ENCODE measurements around the gene RABL3.
A peak's percentile ranks its signal among the peaks of the same experiment; 100 is the strongest.

The RABL3 gene

DNA sequence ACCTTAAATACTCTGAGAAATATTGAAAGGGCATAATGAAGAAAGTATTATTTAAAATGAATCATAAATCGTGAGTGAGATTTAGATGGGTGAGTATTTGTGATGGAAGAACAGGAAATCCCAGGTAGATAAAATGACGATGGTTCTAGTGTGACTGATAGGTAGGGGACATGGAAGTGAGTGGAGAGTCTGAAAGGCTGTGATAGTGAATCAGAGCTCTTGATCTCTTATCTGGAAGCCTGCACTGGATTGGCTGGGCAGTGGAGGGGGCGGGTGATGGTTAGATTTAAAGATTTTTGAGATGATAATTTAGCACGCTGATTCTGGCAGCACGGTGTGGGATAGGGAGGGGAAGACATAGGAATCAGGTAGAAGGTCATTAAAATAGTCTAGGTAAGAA is 80.4 kb downstream of the RABL3 start:
- TF ChIP-seq ESRRG (CRISPR knock-in tag; IDR thresholded peaks at IDR 0.05) (no peak), OSR1 (CRISPR knock-in tag; IDR thresholded peaks at IDR 0.05) (no peak), ZNF565 (CRISPR knock-in tag; conservative IDR thresholded peaks at IDR 0.05; ENCODE audit: low read depth) (no peak), GLIS3 (CRISPR knock-in tag; IDR thresholded peaks at IDR 0.05) (no peak), ZNF8 (CRISPR knock-in tag; IDR thresholded peaks at IDR 0.05) (no peak), CREB5 (CRISPR knock-in tag; IDR thresholded peaks at IDR 0.05; ENCODE audit: low read depth) (no peak), ZC3H10 (CRISPR knock-in tag; IDR thresholded peaks at IDR 0.05) (no peak), ISL1 (CRISPR knock-in tag; IDR thresholded peaks at IDR 0.05) (no peak), PPARA (CRISPR knock-in tag; IDR thresholded peaks at IDR 0.05; ENCODE audit: borderline replicate concordance) (no peak), ZFP3 (CRISPR knock-in tag; IDR thresholded peaks at IDR 0.05) (no peak), RARB (CRISPR knock-in tag; IDR thresholded peaks at IDR 0.05) (no peak), ARNTL (CRISPR knock-in tag; IDR thresholded peaks at IDR 0.05; ENCODE audit: borderline replicate concordance, low read depth) (no peak), SNAI2 (CRISPR knock-in tag; IDR thresholded peaks at IDR 0.05) (no peak)
- TF ChIP-seq, protein P1, sequence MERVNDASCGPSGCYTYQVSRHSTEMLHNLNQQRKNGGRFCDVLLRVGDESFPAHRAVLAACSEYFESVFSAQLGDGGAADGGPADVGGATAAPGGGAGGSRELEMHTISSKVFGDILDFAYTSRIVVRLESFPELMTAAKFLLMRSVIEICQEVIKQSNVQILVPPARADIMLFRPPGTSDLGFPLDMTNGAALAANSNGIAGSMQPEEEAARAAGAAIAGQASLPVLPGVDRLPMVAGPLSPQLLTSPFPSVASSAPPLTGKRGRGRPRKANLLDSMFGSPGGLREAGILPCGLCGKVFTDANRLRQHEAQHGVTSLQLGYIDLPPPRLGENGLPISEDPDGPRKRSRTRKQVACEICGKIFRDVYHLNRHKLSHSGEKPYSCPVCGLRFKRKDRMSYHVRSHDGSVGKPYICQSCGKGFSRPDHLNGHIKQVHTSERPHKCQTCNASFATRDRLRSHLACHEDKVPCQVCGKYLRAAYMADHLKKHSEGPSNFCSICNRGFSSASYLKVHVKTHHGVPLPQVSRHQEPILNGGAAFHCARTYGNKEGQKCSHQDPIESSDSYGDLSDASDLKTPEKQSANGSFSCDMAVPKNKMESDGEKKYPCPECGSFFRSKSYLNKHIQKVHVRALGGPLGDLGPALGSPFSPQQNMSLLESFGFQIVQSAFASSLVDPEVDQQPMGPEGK (CRISPR knock-in tag; IDR thresholded peaks at IDR 0.05; ENCODE audit: borderline replicate concordance), result no peak
- TF ChIP-seq, protein P2, sequence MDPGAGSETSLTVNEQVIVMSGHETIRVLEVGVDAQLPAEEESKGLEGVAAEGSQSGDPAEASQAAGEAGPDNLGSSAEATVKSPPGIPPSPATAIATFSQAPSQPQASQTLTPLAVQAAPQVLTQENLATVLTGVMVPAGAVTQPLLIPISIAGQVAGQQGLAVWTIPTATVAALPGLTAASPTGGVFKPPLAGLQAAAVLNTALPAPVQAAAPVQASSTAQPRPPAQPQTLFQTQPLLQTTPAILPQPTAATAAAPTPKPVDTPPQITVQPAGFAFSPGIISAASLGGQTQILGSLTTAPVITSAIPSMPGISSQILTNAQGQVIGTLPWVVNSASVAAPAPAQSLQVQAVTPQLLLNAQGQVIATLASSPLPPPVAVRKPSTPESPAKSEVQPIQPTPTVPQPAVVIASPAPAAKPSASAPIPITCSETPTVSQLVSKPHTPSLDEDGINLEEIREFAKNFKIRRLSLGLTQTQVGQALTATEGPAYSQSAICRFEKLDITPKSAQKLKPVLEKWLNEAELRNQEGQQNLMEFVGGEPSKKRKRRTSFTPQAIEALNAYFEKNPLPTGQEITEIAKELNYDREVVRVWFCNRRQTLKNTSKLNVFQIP (CRISPR knock-in tag; IDR thresholded peaks at IDR 0.05; ENCODE audit: borderline replicate concordance, low read depth), result no peak
- TF ChIP-seq, protein P3, sequence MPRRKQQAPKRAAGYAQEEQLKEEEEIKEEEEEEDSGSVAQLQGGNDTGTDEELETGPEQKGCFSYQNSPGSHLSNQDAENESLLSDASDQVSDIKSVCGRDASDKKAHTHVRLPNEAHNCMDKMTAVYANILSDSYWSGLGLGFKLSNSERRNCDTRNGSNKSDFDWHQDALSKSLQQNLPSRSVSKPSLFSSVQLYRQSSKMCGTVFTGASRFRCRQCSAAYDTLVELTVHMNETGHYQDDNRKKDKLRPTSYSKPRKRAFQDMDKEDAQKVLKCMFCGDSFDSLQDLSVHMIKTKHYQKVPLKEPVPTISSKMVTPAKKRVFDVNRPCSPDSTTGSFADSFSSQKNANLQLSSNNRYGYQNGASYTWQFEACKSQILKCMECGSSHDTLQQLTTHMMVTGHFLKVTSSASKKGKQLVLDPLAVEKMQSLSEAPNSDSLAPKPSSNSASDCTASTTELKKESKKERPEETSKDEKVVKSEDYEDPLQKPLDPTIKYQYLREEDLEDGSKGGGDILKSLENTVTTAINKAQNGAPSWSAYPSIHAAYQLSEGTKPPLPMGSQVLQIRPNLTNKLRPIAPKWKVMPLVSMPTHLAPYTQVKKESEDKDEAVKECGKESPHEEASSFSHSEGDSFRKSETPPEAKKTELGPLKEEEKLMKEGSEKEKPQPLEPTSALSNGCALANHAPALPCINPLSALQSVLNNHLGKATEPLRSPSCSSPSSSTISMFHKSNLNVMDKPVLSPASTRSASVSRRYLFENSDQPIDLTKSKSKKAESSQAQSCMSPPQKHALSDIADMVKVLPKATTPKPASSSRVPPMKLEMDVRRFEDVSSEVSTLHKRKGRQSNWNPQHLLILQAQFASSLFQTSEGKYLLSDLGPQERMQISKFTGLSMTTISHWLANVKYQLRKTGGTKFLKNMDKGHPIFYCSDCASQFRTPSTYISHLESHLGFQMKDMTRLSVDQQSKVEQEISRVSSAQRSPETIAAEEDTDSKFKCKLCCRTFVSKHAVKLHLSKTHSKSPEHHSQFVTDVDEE (CRISPR knock-in tag; IDR thresholded peaks at IDR 0.05), result no peak
- peak; percentile 61 for ATAC-seq

- TF ChIP-seq PPARA (CRISPR knock-in tag; IDR thresholded peaks at IDR 0.05; ENCODE audit: borderline replicate concordance) (no peak), ARNTL (CRISPR knock-in tag; IDR thresholded peaks at IDR 0.05; ENCODE audit: borderline replicate concordance, low read depth) (no peak), ISL1 (CRISPR knock-in tag; IDR thresholded peaks at IDR 0.05) (peak; percentile 82), CSDC2 (CRISPR knock-in tag; IDR thresholded peaks at IDR 0.05) (no peak)
- TF ChIP-seq, protein P3 (CRISPR knock-in tag; IDR thresholded peaks at IDR 0.05), result no peak
- ATAC-seq, result peak; percentile 86
Observed at GRCh38 chr3:120661106-120661905, 81.0 kb downstream of the RABL3 start.

DNA sequence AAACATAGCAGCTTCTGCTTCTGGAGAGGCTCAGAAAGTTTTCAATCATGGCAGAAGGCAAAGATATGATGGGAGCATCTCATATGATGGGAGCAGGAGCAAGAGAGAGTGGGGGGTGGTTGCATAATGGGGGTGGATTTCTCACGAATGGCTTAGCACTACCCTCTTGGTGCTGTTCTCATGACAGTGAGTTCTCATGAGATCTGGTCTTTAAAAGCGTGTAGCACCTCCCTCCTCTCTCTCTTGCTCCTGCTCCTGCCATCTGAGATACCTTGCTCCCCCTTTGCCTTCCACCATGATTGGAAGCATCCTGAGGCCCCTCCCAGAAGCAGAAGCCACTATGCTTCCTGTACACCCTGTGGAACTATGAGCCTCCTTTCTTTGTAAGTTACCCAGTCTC is 82.5 kb downstream of the RABL3 start:
- no peak for ATAC-seq
- TF ChIP-seq ZC3H10 (CRISPR knock-in tag; IDR thresholded peaks at IDR 0.05) (no peak), TOX (CRISPR knock-in tag; IDR thresholded peaks at IDR 0.05; ENCODE audit: borderline replicate concordance) (no peak), GLIS3 (CRISPR knock-in tag; IDR thresholded peaks at IDR 0.05) (no peak), ZFP3 (CRISPR knock-in tag; IDR thresholded peaks at IDR 0.05) (no peak), ARNTL (CRISPR knock-in tag; IDR thresholded peaks at IDR 0.05; ENCODE audit: borderline replicate concordance, low read depth) (no peak), CREB5 (CRISPR knock-in tag; IDR thresholded peaks at IDR 0.05; ENCODE audit: low read depth) (no peak)
- TF ChIP-seq, protein P2 (CRISPR knock-in tag; IDR thresholded peaks at IDR 0.05; ENCODE audit: borderline replicate concordance, low read depth), result no peak
- TF ChIP-seq, protein P3 (CRISPR knock-in tag; IDR thresholded peaks at IDR 0.05), result no peak

Data from SK-N-SH treated with all-trans-retinoic acid at 6 μM for 48 hours (cell line).